COLO668 (cell line): Measurements from ENCODE around the gene OTOGL.
"Not testable (repeated sequence)": the region's sequence is repeated elsewhere in the genome, so short reads cannot be mapped to it uniquely, and the experiment has no call there.

Experiments
- DNase-seq: peaks from one replicate; lab custom pipeline; 2025; ENCODE audit not compliant: unreplicated experiment; lab: John Stamatoyannopoulos, UW

The OTOGL gene

DNA sequence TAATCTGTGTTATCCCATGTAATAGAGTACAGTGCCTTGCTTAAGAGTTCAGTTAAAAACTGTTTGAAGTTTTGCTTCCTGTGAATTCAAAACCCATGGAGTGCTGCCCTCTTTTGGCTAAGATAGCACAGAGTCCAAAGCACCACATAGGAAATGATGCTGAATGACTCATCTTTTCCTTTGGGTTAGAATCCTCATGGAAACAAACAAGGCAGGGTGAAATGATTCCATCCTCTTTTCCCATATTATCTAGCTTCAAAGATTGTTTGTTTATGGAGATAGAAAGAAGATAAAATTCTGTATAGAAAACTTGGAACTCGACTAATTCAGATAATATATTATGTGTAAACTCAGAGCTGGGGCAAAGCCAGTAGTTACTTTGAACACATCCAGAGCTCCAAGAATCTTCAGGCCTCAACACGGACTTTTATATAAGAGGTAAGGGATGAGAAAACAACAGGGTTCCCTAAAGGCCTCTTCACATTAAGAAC lies 87.4 kb downstream of the OTOGL start:
- DNase-seq: peak; percentile 29

DNA sequence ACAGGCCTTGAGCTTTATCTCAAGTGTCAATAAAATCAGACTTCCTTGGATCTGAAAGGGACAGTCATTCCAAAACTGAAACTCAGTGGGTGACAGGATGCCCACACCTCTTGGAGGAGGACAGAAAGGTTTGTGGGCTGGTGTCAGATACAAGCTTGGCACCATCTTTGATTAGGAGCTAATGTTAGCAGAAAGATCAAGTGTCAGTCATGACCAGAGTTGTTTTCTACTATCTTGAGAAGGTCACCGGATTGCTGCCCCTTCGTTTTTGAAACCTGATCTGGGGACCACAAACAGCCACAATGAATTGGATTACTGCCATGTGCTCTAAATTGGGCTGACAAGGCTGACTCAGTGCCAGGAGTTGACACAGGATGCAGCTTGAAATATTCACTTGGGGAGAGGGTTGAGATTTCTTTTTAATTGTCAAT lies 88.3 kb downstream of the OTOGL start:
- DNase-seq: peak; percentile 47

DNA sequence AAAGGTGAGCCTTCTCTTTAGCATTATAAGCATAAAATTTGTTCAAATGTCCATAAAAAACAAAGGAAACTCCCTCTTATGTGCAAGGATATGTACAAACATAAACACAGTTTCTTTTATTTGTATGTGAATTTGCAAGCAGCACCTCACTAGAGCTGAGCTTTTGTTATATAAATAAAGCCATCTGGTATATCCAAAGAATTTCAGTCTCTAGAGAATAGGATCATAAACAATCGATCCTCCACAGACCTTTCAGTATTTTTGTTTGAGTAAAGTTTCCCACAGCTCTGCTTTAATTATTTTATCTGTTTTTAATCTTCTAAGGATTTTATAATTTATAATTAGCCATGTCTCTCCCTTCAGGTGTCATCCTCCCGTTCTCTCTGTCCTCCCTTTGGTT lies 89.2 kb downstream of the OTOGL start:
- no peak for DNase-seq

DNA sequence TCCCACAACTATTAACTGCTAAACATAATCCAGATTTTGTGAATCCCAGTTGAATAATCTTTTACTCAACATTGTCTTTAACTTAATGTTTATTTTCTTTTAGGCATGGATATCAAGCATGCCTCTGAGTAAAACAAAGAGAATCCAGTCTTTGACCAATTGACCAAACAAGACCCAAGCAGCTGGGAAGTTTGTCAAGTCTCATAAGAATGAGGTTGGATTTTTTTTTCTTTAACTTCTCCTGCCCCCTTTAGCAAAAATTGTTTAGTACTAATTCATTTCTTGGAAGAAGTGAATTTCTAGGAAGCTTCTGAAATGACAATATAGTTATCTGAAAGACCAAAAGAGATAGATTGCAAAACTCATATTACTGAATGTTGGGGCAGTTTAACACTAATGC lies 89.9 kb downstream of the OTOGL start:
- no peak for DNase-seq

DNA sequence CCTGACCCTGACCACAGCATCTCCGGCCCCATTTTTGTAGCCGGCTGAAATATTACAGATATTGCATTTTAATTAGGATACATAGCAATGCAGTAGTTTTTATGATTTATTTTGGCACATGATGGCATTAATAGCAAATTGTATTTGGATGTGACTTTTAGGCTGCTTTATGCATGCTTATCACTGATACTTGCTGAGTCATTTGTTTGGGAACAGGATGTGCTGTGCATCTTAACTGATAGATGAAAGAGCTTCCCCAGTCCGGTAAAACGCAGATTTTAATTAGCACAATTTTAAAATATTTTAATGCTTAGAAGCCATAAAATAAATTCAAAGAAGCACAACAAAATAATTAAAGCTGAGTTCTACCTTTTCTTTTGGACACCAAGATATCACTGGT lies 90.7 kb downstream of the OTOGL start:
- DNase-seq: no peak

DNA sequence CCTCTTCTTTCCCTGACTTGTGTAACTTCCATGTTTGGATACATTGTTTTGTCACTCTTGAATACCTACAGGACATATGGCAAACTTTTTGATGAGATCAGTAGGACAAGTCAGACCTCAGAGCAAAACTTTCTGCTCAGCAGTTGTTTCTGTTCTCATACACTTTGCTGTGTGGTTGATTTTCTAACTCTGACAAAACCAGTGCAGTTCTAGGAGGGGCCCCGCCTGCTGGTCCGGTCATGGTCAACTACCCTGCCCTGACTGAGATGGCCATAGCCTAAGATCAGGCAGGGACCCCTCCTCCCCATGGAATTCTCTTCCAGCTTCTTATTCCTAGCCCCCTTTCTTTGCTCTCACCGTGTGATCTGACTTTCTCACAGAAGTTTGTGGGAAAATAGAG lies 92.8 kb downstream of the OTOGL start:
- DNase-seq: no peak

DNA sequence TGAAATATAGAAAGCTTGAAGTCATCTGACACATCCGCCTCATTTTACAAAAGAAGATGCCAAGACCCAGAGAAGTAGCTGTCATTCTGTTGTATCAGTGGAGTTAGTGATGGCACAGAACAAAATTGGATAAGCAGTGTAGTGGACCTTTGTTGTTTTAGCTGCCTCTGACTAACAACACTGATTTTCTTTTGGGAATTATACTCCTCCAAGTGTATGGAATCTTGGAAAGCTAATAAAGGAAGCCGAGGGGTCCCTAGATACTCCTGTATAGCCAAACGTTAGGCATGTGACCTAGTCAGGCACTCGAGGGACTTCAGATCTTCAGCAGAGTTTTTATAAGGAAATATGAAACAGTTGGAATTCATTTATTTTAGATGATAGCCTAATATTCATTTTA lies 94.5 kb downstream of the OTOGL start:
- no peak for DNase-seq

DNA sequence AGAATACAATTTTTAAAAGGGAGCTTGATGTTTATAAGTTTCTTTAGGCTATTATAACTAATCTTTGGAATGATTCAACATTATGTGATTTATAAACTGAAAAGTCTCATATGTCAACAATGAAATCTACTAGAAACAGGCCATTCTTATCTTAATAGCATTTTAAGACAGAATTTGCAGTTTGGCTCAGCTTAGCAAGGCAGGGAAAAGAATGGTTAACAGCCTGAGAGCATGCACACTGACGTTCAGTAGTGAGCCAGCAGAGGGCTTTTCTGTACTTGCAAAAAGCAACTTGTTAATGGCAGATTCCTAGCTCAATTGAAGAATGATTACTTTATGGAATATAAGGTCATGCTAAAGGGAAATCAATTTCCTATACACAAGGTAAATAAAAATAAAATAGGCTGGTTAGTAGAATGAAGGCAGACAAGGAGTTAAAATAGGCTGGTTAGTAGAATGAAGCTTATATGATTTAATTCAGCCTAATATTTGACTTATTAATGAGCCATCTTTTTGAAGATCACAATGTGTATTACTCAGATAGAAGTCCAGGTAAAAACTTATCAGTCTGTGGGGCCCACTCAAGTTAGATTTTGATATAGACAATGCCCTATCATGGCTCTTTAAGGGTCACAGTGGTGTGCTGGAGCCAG lies 95.9 kb downstream of the OTOGL start:
- peak; percentile 26 for DNase-seq

DNA sequence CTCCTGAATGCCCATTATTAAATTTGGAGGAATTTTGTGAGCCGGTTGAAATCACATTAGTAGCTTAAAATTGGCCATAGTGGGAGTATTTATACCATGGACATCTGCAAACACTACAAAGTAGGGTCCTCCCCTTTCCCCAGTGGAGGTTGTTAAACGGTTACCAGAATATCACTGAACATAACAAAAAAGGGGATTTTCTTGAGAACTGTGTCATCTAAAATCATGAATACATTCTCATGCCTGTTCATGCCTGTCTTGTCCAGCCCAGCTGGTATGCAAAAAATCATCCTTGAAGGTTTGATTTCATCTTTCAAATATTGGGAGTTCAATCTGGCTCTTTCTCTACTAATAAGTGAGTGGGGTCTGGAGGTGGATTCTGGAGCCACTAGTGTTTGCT lies 96.4 kb downstream of the OTOGL start:
- no peak for DNase-seq

DNA sequence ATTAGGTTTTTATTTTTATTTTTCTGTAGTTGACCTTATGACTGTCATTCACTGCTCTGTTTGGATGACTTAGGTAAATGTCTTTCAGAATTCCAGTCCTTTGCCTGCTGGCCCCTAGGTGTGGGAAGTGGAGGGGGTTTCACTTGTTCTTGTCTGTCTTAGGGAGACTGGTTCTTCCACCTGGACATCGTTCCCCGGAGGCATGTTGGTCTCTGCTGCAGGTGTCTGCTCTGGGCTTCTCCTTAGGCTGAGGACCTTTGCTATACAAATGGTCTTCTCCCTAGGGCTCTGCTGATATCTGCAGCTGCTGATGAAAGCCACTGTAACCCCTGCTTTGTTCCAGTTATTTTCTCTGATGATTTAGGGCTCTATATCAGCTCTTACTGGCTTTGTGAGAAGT lies 97.1 kb downstream of the OTOGL start:
- no peak for DNase-seq

DNA sequence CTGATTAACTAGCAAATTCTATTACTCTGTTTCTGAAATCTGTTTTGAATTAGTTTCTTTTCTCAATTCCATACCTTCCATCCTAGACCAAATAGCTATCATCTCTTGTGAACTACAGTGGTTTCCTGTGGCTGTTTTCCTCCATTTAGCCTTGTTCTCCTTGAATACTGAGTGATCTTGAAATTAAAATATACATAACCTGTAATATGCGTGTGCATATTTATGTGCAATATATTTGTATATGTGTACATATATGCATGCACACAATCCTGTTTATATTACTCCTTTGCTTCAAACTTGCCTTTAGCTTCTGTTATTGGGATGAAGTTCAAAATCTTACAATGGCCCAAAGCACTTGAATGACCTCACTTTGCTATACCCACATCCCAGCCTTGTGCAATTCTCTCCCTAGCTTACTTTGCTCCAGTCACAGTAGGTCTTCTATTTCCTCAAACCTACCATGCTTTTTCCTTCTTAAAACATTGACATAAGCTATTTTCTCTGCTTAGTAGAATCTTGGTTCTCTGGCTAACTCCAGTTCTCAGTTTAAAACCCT lies 99.5 kb downstream of the OTOGL start:
- DNase-seq: no peak

DNA sequence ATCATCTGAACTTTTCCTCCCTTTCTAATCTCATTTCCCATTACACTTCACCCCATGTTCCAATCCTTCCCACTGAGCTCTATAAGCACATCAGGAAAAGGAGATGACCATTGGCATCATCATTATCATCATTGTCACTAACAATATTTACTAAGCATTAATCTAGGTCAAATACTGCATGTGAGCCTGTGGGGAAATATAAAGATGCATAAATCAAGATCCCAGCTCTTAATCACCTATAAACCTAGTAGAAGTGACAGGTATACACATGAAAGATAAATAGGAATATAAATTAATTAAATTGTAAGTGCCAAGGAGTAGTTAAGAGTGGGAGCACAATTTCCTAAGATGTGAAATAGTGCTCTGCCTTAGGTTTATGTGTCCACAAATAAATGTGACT lies 100.6 kb downstream of the OTOGL start:
- DNase-seq: no peak

DNA sequence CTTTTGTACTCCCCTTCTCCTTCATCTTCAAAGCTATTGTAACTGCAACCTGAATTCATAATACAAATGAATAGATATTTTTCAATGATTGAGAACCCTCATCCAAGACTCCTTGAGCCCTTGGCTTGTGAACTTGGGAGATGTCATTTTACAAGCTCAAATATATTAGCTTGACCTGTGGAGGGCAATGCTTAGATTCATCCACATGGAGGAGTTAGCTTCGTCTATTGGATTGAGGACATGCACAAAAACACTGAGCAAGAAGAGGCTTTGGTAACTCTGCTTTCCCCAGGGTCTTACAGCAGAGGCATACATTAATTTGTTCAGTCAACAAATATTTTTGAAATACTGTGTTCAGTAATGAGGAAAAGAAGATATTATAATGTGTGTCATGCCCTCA lies 101.1 kb downstream of the OTOGL start:
- DNase-seq: no peak

DNA sequence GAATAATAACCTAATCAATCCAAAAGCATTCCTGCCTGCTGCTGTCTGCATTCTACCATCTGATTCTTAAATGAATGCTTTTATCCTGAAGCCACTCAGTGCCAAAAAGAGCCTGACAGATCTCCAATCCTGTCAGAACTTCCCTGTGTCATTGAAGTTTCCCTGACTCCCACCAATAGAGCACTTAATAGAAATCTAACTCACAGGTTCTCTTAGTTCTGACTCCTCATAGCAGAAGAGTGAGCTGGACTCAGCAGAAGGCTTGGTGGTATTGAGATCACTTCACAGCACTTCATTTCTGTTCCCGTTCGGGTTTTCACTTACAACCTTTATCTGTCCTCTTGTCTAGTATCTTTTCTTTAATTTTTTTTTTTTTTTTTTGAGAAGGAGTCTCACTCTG lies 102.6 kb downstream of the OTOGL start:
- no peak for DNase-seq

DNA sequence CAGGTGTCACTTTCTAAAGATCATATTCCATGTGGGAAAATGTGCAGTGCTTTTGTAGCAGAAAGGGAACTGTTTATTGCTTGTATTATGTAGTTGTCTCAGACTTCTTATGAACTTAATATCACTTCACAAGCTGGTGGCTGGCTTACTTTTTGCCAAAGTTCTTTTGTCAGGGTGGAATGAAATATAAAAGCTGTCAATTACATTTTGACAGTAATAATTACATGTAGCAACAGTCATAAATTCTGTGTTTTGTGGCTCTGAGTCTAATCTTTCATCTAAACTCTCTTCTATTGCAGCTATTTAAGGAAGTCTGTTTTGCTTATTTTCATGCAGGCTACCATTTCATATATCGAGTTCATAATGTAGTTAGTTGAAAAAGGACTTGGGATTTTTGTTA lies 106.6 kb downstream of the OTOGL start:
- no peak for DNase-seq

DNA sequence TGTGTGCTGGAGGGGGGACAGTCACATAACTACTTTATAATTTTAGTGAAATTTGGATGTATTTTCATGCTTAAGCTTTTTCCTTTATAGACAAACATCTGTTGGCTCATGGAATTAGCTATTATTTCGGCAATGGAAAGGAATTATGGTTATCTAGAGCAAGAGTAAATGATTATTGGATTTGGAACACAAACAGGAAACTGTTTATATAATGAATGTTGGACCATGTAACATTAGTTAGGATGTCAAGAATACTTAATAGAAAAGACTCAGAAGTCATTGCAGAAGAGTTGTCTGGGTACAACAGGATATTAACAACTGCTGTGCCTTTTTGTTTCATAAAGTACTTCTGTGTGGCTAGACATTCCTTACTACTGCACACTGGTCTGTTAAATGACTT lies 108.7 kb downstream of the OTOGL start:
- DNase-seq: no peak

DNA sequence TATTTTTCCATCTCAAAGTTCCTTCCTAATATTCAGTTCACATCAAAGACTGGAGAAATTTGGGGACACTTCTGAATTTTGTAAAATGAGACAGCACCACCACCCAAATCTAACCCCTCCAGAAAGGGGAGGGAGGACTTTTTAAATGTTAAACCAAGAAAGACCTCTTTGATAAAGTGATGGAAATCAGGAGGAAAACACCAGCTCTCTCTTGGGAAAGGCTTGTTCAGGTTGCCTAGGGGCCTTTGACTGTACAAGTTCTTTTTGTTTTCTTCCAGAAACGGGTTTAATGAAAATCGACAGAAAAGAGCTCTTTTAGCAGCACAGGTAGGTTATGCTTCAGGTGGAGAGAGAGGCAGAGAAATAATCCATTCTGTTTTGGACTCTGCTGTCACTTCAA lies 112.3 kb downstream of the OTOGL start:
- DNase-seq: no peak

DNA sequence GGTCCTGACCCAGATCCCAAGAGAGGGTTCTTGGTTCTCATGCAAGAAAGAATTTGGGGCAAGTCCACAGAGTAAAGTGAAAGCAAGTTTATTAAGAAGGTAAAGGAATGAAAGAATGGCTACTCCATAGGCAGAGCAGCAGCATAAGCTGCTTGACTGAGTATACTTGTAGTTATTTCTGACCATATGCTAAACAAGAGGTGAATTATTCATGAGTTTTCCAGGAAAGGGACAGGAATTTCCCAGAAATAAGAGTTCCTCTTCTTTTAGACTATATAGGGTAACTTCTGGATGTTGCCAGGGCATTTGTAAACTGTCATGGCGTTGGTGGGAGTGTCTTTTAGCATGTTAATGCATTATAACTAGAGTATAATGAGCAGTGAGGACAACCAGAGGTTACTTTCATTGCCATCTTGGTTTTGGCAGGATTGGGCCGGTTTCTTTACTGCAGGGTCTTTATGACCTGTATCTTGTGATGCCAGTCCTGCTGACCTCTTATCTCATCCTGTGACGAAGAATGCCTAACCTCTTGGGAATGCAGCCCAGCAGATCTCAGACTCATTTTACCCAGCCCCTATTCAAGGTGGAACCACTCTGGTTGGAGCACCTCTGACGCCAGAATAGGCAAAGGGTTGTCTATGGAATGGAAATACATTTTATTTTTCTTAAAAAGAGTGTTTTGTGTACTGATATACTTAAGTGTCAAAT lies 113.8 kb downstream of the OTOGL start:
- no peak for DNase-seq

DNA sequence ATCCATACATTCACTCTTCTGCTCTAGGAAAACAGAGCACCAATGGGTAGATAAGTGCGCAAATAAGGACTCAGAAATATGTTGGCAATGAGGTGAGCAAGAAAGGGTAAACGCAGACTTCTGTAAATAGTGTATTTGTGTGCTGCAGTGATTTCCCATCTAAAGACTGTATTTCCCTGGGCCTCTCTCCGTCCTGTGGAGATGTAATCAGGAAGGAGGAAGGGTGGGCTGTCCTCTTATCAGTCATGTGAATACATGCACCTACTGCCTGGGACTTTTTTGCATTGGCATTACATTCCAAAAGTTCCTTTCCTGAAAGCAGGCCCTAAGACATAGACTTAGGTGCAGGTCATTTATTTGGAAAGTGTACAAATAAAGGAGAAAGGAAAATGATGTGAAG lies 114.5 kb downstream of the OTOGL start:
- DNase-seq: no peak

DNA sequence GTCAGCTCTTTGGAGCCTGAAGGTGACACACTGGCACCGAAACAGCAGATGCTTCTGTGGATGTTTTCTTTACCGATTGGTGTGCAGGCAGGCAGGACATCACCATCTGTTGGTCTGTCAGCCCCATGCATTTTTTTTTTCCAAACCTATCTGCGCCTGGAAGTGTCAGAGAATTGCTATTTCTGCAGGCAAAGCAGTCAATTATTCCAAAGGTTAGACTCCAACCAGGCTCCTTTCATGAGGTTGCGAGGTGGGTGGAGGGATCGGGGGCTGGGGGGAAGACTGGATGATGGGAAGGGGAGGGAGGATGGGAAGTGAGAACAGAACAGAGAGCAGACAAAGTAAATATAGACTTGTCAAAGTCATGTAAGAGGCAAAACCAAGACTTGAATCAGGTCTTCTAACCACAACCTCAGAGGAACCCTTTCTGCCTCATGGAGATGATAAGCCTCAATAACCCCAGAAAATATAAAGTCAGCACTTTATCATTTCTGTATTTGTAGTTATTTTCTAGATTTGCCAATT lies 117.7 kb downstream of the OTOGL start:
- DNase-seq: no peak

DNA sequence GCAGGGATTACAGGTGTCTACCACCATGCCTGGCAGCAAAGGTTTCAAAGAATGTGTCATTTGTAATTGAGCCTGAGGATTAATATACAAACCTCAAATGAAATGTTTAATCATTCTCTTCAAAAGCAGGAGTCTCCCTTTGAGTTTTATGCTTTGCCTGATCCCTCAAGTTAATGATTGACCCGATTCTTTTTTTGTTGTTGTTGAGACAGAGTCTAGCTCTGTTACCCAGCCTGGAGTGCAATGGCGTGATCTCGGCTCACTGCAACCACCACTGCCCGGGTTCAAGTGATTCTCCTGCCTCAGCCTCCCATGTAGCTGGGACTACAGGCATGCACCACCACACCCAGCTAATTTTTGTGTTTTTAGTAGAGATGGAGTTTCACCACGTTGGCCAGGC lies 119.6 kb downstream of the OTOGL start:
- not testable (repeated sequence) for DNase-seq

DNA sequence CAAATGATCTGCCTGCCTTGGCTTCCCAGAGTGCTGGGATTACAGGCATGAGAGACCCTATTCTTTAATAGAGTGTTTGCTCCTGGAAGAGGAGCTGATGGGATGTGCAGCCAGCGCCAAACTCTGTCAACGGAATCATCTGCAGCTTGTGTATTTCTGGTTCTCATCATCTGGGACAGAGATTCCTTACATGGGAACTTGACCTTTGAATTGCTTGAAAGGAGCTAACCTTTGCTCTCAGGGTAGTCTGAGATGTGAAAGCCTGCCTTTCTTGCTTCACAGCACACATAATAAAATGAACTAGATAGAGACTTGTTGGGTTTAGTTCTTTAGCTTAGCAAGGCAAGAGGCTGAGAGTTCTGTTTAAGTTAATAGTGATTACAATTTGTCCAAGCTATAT lies 120.0 kb downstream of the OTOGL start:
- DNase-seq: no peak
